Ascending aorta (tissue), 2 donors: Measurements from ENCODE around the gene CRTC1. TPM values are rescaled to one million over a fixed set of nuclear protein-coding genes. Genes with fewer than 3 reads are reported as not detected.
"Not testable (repeated sequence)": the region's sequence is repeated elsewhere in the genome, so short reads cannot be mapped to it uniquely, and the experiment has no call there.

Source experiments
- DNase-seq, 2 donors: peaks; one replicate each; pipeline ENCODE4 v3.0.0-alpha.2; 2019; ENCODE audit warnings: low spot score in 2 of 2
- H3K27ac ChIP-seq, 2 donors: fragments of 200-600 bp; sonication (generic); one replicate each; pipeline ENCODE4 v1.5.1; 2016 to 2017; ENCODE audit warnings: mild to moderate bottlenecking in 1 of 2
- H3K27me3 ChIP-seq: fragments of 200-600 bp; sonication (generic); one replicate; pipeline ENCODE4 v1.5.1; 2017
- H3K36me3 ChIP-seq, 2 donors: fragments of 200-600 bp; sonication (generic); one replicate each; pipeline ENCODE4 v1.5.1; 2016
- H3K4me1 ChIP-seq, 2 donors: fragments of 200-600 bp; sonication (generic); one replicate each; pipeline ENCODE4 v1.5.1; 2016 to 2017; ENCODE audit warnings: mild to moderate bottlenecking in 1 of 2
- H3K4me3 ChIP-seq, 2 donors: fragments of 200-600 bp; sonication (generic); one replicate each; pipeline ENCODE4 v1.5.1; 2016 to 2017; ENCODE audit warnings: mild to moderate bottlenecking in 1 of 2
- H3K9me3 ChIP-seq, 2 donors: fragments of 200-600 bp; sonication (generic); one replicate each; pipeline ENCODE4 v1.5.1; 2016
- intact Hi-C: fragments of 100-400 bp; cut with DNase I; formaldehyde crosslinking; loops from one replicate; pipeline ENCODE4 v1.15.1; 2023
- total RNA-seq: library from RNA; depleted of rRNA; stranded (reverse); fragments of >200 nt; gene quantifications from one replicate; pipeline ENCODE4 v1.1.0, GENCODE V29; 2016
- TF ChIP-seq, protein P1 (sequence below), 3 experiments: fragments of 200-600 bp in 2 of 3; fragments of 450-650 bp in 1 of 3; sonication (generic) in 2 of 3; IDR thresholded peaks; one replicate each; pipeline ENCODE4 v1.5.1; 2016 to 2019; ENCODE audit warnings: antibody characterized with exemption in 3 of 3, mild to moderate bottlenecking in 1 of 3, moderate library complexity in 1 of 3

CRTC1 gene
- total RNA-seq, 1 donor from 2014 or later = 10.0 TPM

- Histone ChIP-seq H3K27ac (no peak overlapping the region), H3K27me3 (no peaks in the 10 kb centered on the region), H3K4me3 (no peak overlapping the region), H3K36me3 (no peaks in the 10 kb centered on the region), H3K9me3 (no peaks in the 10 kb centered on the region), H3K4me1 (peaks cover 2 to 3% of the 10 kb centered on the region in 2 donors)
- intact Hi-C loops = no loop called here
- TF ChIP-seq, protein P1, sequence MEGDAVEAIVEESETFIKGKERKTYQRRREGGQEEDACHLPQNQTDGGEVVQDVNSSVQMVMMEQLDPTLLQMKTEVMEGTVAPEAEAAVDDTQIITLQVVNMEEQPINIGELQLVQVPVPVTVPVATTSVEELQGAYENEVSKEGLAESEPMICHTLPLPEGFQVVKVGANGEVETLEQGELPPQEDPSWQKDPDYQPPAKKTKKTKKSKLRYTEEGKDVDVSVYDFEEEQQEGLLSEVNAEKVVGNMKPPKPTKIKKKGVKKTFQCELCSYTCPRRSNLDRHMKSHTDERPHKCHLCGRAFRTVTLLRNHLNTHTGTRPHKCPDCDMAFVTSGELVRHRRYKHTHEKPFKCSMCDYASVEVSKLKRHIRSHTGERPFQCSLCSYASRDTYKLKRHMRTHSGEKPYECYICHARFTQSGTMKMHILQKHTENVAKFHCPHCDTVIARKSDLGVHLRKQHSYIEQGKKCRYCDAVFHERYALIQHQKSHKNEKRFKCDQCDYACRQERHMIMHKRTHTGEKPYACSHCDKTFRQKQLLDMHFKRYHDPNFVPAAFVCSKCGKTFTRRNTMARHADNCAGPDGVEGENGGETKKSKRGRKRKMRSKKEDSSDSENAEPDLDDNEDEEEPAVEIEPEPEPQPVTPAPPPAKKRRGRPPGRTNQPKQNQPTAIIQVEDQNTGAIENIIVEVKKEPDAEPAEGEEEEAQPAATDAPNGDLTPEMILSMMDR (IDR thresholded peaks at IDR 0.05) = no peak
- no peak for DNase-seq
Measured at GRCh38 chr19:18804139-18804601, 120.7 kb downstream of the CRTC1 start.

GRCh38 chr19:18804643-18805042, 121.2 kb downstream of the CRTC1 start:
- Histone ChIP-seq H3K27ac (no peak overlapping the region), H3K9me3 (no peaks in the 10 kb centered on the region), H3K27me3 (no peaks in the 10 kb centered on the region), H3K4me1 (peaks cover 3 to 4% of the 10 kb centered on the region in 2 donors), H3K4me3 (no peak overlapping the region), H3K36me3 (no peaks in the 10 kb centered on the region)
- DNase-seq = no peak
- TF ChIP-seq, protein P1 (IDR thresholded peaks at IDR 0.05) = no peak
- intact Hi-C loops = no loop called here

DNA sequence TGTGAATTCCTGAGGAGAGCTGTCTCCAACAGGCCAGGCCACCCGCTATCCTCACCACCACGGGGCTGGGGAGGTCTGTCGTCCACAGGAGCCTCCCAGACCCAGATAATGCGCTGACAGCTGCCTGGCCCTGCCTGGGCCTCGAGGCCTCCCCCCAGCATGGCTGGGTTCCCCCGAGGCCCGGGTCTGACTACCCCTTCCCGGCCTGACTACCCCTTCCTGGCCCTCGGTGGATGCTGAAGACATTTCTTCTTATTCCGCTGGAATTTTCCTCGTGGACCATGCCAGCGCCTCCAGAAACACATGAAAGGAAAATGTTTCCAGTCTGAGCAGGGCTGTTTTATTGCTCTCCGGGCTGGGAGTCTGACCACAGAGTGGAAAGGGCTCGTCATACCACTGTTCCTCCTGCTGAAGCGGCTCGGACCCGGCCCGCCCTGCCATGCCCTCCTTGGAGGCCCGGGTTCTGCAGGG, 124.4 kb downstream of the CRTC1 start:
- Histone ChIP-seq H3K27ac (peak overlapping the region; percentile 6 to 28), H3K27me3 (no peaks in the 10 kb centered on the region), H3K4me1 (peaks cover 3 to 8% of the 10 kb centered on the region in 2 donors), H3K9me3 (no peaks in the 10 kb centered on the region), H3K4me3 (no peak overlapping the region), H3K36me3 (no peaks in the 10 kb centered on the region)
- no peak for DNase-seq
- intact Hi-C loops = no loop called here
- TF ChIP-seq, protein P1 (IDR thresholded peaks at IDR 0.05) = no peak

DNA sequence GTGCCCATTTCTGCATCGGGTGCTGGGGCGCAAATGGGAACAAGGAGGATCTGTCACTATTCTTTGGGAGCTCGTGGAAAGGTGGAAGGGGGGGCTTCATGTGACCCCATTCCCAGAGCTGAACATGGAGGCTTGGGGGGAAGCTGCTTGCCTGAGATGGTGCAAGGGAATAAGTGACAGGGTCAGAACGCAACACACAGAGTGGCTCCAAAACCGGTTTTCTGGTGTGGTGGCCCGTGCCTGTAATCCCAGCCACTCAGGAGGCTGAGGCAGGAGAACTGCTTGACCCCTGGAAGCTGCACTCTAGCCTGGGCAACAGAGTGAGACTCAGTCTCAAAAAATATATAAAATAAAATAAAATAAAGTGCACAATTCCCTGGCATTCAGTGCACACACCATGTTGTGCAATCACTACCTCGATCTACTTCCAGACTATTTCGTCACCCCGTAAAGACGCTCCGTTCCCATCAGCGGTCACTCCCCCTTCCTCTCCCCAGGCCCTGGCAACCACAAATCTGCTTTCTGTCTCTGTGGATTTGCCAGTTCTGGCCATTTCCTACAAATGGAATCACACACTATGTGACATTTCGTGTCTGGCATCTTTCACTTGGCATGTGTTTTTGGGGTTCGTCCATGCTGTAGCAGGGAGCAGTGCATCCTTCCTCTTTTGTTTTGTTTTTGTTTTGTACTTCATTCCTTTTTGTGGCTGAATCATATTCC, 125.8 kb downstream of the CRTC1 start:
- DNase-seq = peak; percentile 38 to 91
- peak overlapping the region; percentile 53 to 61 for H3K27ac ChIP-seq
- intact Hi-C loops = no loop called here
- no peak overlapping the region for H3K4me3 ChIP-seq
- H3K9me3 ChIP-seq = no peaks in the 10 kb centered on the region
- H3K27me3 ChIP-seq = no peaks in the 10 kb centered on the region
- TF ChIP-seq, protein P1 (IDR thresholded peaks at IDR 0.05) = no peak
- no peaks in the 10 kb centered on the region for H3K36me3 ChIP-seq
- peaks cover 3 to 15% of the 10 kb centered on the region in 2 donors for H3K4me1 ChIP-seq

- intact Hi-C loops = loop anchor here (5.0 kb wide), 1 partner anchor 129 kb away; the partner anchor contains the start of gene CRTC1
- not testable (repeated sequence) for H3K27ac ChIP-seq, H3K27me3 ChIP-seq, H3K4me3 ChIP-seq, H3K9me3 ChIP-seq, DNase-seq, H3K36me3 ChIP-seq
- peaks cover 3 to 18% of the 10 kb centered on the region in 2 donors for H3K4me1 ChIP-seq
Measured at GRCh38 chr19:18811638-18812037, 128.2 kb downstream of the CRTC1 start.

DNA sequence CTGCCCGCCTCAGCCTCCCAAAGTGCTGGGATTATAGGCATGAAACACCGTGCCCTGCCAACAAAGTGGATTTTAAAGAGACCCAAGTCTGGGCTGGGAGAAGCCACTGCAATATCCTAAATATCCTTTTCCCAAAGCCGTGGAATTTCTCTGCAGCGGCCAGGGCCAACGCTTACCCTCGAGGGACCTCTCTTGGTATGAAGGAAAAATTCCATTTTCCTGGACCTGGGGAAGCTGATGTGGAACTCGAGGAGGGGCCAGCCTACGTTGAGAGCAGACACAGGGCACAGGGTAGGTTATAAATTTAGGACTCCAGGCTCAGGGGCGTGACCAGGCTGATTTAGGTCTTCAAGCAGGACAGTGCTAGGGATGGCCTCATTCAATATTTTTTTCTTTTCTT, 130.6 kb downstream of the CRTC1 start:
- no peaks in the 10 kb centered on the region for H3K27me3 ChIP-seq
- no peak overlapping the region for H3K27ac ChIP-seq
- H3K4me3 ChIP-seq = no peak overlapping the region
- DNase-seq = peak in 1 of 2 donors; percentile 80
- H3K36me3 ChIP-seq = no peaks in the 10 kb centered on the region
- H3K9me3 ChIP-seq = no peaks in the 10 kb centered on the region
- peaks cover 1 to 16% of the 10 kb centered on the region in 2 donors for H3K4me1 ChIP-seq
- TF ChIP-seq, protein P1 (IDR thresholded peaks at IDR 0.05) = peak in 2 of 3 experiments; percentile 10 to 35
- intact Hi-C loops = loop anchor here (1.0 to 5.0 kb wide), 2 partner anchors 132 to 220 kb away; partner anchors contain the start of gene CRTC1
